Measurements from ENCODE around the gene BTG3. TPM values are rescaled to one million over a fixed set of nuclear protein-coding genes. Genes with fewer than 3 reads are reported as not detected.

The BTG3 gene
- total RNA-seq, 2 experiments from 2014 or later = 81.9 to 84.0 TPM

GRCh38 chr21:17607684-17608083, 5.0 kb downstream of the BTG3 start:
- no peak overlapping the region for H3K27ac ChIP-seq (ENCODE audit: low read depth in 1 of 2, low read length in 2 of 2)
- H3K27ac Mint-ChIP-seq = no peak overlapping the region

GRCh38 chr21:17602874-17603273, 9.8 kb downstream of the BTG3 start:
- no peak for TF ChIP-seq CTCF (IDR thresholded peaks at IDR 0.05)
- no peaks in the 10 kb centered on the region for H3K27me3 ChIP-seq (ENCODE audit: control insufficient read depth in 1 of 2, insufficient read depth in 2 of 2, low read length in 2 of 2)
- H3K4me3 Mint-ChIP-seq = no peak overlapping the region
- POLR2A ChIA-PET = interaction anchor here (1.2 kb wide), 1 partner anchor 9 kb away, joined by 4 read pairs; no protein-coding TSS in a partner anchor
- CTCF ChIA-PET = interaction anchor here (1.4 kb wide), 2 partner anchors 11 to 12 kb away, joined by 3 to 4 read pairs; no protein-coding TSS in a partner anchor
- H3K9me3 ChIP-seq (ENCODE audit: control insufficient read depth in 1 of 2, insufficient read depth in 1 of 2, low read length in 2 of 2) = no peaks in the 10 kb centered on the region
- peaks cover 16% of the 10 kb centered on the region for H3K4me1 Mint-ChIP-seq (ENCODE audit: low read depth)
- H3K27me3 Mint-ChIP-seq = no peaks in the 10 kb centered on the region
- ATAC-seq (ENCODE audit: poor library complexity) (no peak), DNase-seq (no peak)
- peaks cover 67% of the 10 kb centered on the region for H3K36me3 Mint-ChIP-seq (ENCODE audit: low read depth)
- H3K27ac ChIP-seq (ENCODE audit: low read depth in 1 of 2, low read length in 2 of 2) = no peak overlapping the region
- peaks cover 28% of the 10 kb centered on the region for H3K36me3 ChIP-seq (ENCODE audit: insufficient read depth, low read length)
- no peak overlapping the region for H3K27ac Mint-ChIP-seq
- no peaks in the 10 kb centered on the region for H3K4me1 ChIP-seq (ENCODE audit: insufficient read depth, low read length)
- intact Hi-C loops (cut with DNase I, micrococcal nuclease) = no loop called here
- H3K9me3 Mint-ChIP-seq = no peaks in the 10 kb centered on the region
- no peak overlapping the region for H3K4me3 ChIP-seq (ENCODE audit: low read length)

More at GRCh38 chr21:17607684-17608083, 5.0 kb downstream of the BTG3 start:
- DNase-seq (no peak), ATAC-seq (ENCODE audit: poor library complexity) (no peak)
- Histone ChIP-seq H3K36me3 (ENCODE audit: insufficient read depth, low read length) (peaks cover 18% of the 10 kb centered on the region), H3K27me3 (ENCODE audit: control insufficient read depth in 1 of 2, insufficient read depth in 2 of 2, low read length in 2 of 2) (no peaks in the 10 kb centered on the region), H3K9me3 (ENCODE audit: control insufficient read depth in 1 of 2, insufficient read depth in 1 of 2, low read length in 2 of 2) (no peaks in the 10 kb centered on the region), H3K4me3 (ENCODE audit: low read length) (no peak overlapping the region), H3K4me1 (ENCODE audit: insufficient read depth, low read length) (peaks cover 11% of the 10 kb centered on the region)
- Mint-ChIP-seq H3K27me3 (no peaks in the 10 kb centered on the region), H3K4me1 (ENCODE audit: low read depth) (peaks cover 47% of the 10 kb centered on the region), H3K4me3 (no peak overlapping the region), H3K9me3 (no peaks in the 10 kb centered on the region), H3K36me3 (ENCODE audit: low read depth) (peaks cover 48% of the 10 kb centered on the region)
- ChIA-PET POLR2A (no interaction called here), CTCF (no interaction called here)
- intact Hi-C loops (cut with DNase I, micrococcal nuclease) = no loop called here
- TF ChIP-seq CTCF (IDR thresholded peaks at IDR 0.05) = no peak

GRCh38 chr21:17598437-17598836, 14.3 kb downstream of the BTG3 start:
- H3K9me3 Mint-ChIP-seq = no peaks in the 10 kb centered on the region
- intact Hi-C loops (cut with DNase I, micrococcal nuclease) = no loop called here
- Histone ChIP-seq H3K36me3 (ENCODE audit: insufficient read depth, low read length) (peaks cover 32% of the 10 kb centered on the region), H3K4me3 (ENCODE audit: low read length) (peak overlapping the region; percentile 7), H3K27me3 (ENCODE audit: control insufficient read depth in 1 of 2, insufficient read depth in 2 of 2, low read length in 2 of 2) (no peaks in the 10 kb centered on the region), H3K4me1 (ENCODE audit: insufficient read depth, low read length) (no peaks in the 10 kb centered on the region), H3K9me3 (ENCODE audit: control insufficient read depth in 1 of 2, insufficient read depth in 1 of 2, low read length in 2 of 2) (no peaks in the 10 kb centered on the region), H3K27ac (ENCODE audit: low read depth in 1 of 2, low read length in 2 of 2) (no peak overlapping the region)
- peak overlapping the region; percentile 20 for H3K4me3 Mint-ChIP-seq
- no peak for ATAC-seq (ENCODE audit: poor library complexity)
- DNase-seq = peak in 1 of 14 experiments; percentile 24
- ChIA-PET CTCF (interaction anchor here (1.2 to 1.3 kb wide), 2 partner anchors 8 to 17 kb away, joined by 3 read pairs; no protein-coding TSS in a partner anchor), POLR2A (interaction anchor here (1.5 kb wide), 1 partner anchor 87 kb away, joined by 3 read pairs; no protein-coding TSS in a partner anchor)
- H3K27ac Mint-ChIP-seq = no peak overlapping the region
- no peak for TF ChIP-seq CTCF (IDR thresholded peaks at IDR 0.05)
- H3K27me3 Mint-ChIP-seq = no peaks in the 10 kb centered on the region
- H3K36me3 Mint-ChIP-seq (ENCODE audit: low read depth) = peaks cover 80% of the 10 kb centered on the region
- H3K4me1 Mint-ChIP-seq (ENCODE audit: low read depth) = peaks cover 8% of the 10 kb centered on the region

All from CD4-positive, alpha-beta T cell (primary cell).